Heart right ventricle (tissue), 16 donors: ENCODE results near the gene MAD1L1. TPM values are rescaled to one million over a fixed set of nuclear protein-coding genes. Genes with fewer than 3 reads are reported as not detected.
A peak's percentile ranks its signal among the peaks of the same experiment; 100 is the strongest.
"Not testable (repeated sequence)": the region's sequence is repeated elsewhere in the genome, so short reads cannot be mapped to it uniquely, and the experiment has no call there.

Experiments
- ATAC-seq, 8 donors: fragments of 200-7000 bp; cut with Tn5 transposase; one replicate each; pipeline ENCODE4 v1.9.1; 2020; ENCODE audit warnings: mild to moderate bottlenecking in 8 of 8, moderate library complexity in 8 of 8, moderate number of reproducible peaks in 1 of 8
- DNase-seq, 2 donors: peaks; one replicate each; pipeline ENCODE4 v3.0.0-alpha.2; 2020
- H3K27ac ChIP-seq, 10 donors: fragments of 200-600 bp; sonication (generic) in 2 of 10; one replicate each; pipeline versions ENCODE4 v1.5.0 to v1.8.0; 2020 to 2022; ENCODE audit warnings: mild to moderate bottlenecking in 3 of 10
- H3K27me3 ChIP-seq, 7 donors: fragments of 200-600 bp; one replicate each; pipeline ENCODE4 v1.8.0; 2021 to 2022; ENCODE audit warnings: mild to moderate bottlenecking in 2 of 7
- H3K36me3 ChIP-seq, 9 donors: fragments of 200-600 bp; sonication (generic) in 1 of 9; one replicate each; pipeline versions ENCODE4 v1.5.0 to v1.8.0; 2020 to 2022; ENCODE audit warnings: mild to moderate bottlenecking in 2 of 9
- H3K4me1 ChIP-seq, 9 donors: fragments of 200-600 bp; sonication (generic) in 1 of 9; one replicate each; pipeline versions ENCODE4 v1.5.0 to v1.8.0; 2020 to 2022; ENCODE audit warnings: mild to moderate bottlenecking in 4 of 9
- H3K4me3 ChIP-seq, 10 donors: fragments of 200-600 bp; sonication (generic) in 2 of 10; one replicate each; pipeline versions ENCODE4 v1.5.0 to v1.8.0; 2020 to 2022; ENCODE audit warnings: mild to moderate bottlenecking in 7 of 10, moderate library complexity in 2 of 10
- H3K9me3 ChIP-seq, 11 donors: fragments of 200-600 bp in 10 of 11; sonication (generic) in 2 of 11; one replicate each; pipeline versions ENCODE4 v1.5.0 to v1.8.0; 2013 to 2022; ENCODE audit warnings: mild to moderate bottlenecking in 2 of 11, control low read depth in 1 of 11, moderate library complexity in 1 of 11
- WGBS, 2 donors: extraction: QIAGEN DNeasy Blood & Tissue Kit; methylation state at CpG; one replicate each; pipeline ENCODE4 v1.1.7; 2013; ENCODE audit warnings: inconsistent platforms in 1 of 2; 5-methylcytosine and 5-hydroxymethylcytosine counted together
- intact Hi-C, 10 donors: fragments of 100-400 bp; cut with DNase I; formaldehyde crosslinking; loops; one replicate each; pipeline versions ENCODE4 v1.11.1 to v1.14.2; 2022
- polyA plus RNA-seq, 2 donors: library from polyadenylated mRNA; stranded (reverse); fragments of 200-250 nt; gene quantifications; one replicate each; pipeline ENCODE4 v1.2.3, GENCODE V29; 2013
- total RNA-seq, 10 donors: library from RNA; stranded (reverse); fragmentation: NEBNext Ultra II Directional in 3 of 10; extraction: Animal tissue kit (Norgen Biotek cat#: 25700) in 3 of 10; gene quantifications; one replicate each; pipeline versions ENCODE4 v1.2.1 to v1.2.4, GENCODE V29; 2021 to 2023
- TF ChIP-seq, protein P1 (sequence below), 9 donors: fragments of 200-600 bp; sonication (generic) in 2 of 9; IDR thresholded peaks; one replicate each; pipeline versions ENCODE4 v1.5.0 to v1.8.0; 2021 to 2022; ENCODE audit warnings: antibody characterized with exemption in 9 of 9, mild to moderate bottlenecking in 5 of 9, moderate library complexity in 1 of 9
- donor health status: Arrhythmogenic right ventricular cardiomyopathy.
- donor health status: ischemic (EF 13 %, LVEDD 7.1; RV severe dilation, severe dysfunction).
- donor health status: healthy with polysubstance abuse.
- donor health status: DM: no; HTN: yes; CAD: no.
- donor health status: DM: no; HTN: no; CAD: no.
- donor health status: ischemic (EF 25% LVEDD 6.9; RV normal size, moderate dysfunction).
- donor health status: ischemic (EF 25% LVEDD 5.7; RV mildly dilated, moderate dysfunction).
- donor health status: healthy.
- donor health status: DM: yes; HTN: yes; CAD: no.
- donor health status: Ischemic cardiomyopathy.
- donor health status: ischemic (EF 35%, LVEDD 5.7; RV mildly dilated, moderate dysfunction).
- donor health status: nonischemic (EF 11% LVEDD 7.7; RV severe dilation, severe dysfunction).
- donor health status: DM: yes; HTN: yes; CAD: no.
- donor health status: PGD.
- donor health status: ischemic (EF 29% LVEDD 5.4; RV normal size, mild dysfunction).
- donor health status: nonischemic (EF 23%, LVEDD 6.1; RV moderate dilation, normal function).

Gene MAD1L1
- total and polyA plus RNA-seq, 12 donors: 13.8 to 46.8 (median 20.2) TPM

DNA sequence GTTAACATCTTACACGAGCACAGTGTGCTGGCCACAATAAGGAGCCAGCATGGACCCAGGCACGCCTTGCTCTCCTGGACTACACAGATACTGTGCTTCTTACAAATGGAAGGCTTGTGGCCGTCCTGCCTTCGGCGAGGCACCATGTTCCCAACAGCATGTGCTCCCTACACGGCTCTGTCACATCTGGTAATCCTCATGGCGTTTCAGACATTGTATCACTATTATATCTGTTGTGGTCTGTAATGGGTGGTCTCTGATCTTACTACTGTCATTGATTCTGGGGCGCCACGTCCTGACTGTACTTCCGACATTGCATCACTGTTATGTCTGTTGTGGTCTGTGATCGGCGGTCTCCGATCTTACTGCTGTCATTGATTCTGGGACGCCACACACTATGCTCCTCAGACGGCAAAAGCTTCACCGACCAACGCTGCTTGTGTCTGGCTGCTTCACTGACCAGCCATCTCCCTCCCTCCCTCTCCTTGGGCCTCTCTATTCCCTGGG is 195.4 kb downstream of the MAD1L1 start:
- Histone ChIP-seq H3K9me3 (no peaks in the 10 kb centered on the region), H3K27ac (peak overlapping the region in 5 of 10 donors; percentile 10 to 69 (median 56)), H3K36me3 (peaks cover 0 to 2% (median 0%) of the 10 kb centered on the region in 9 donors), H3K4me3 (peak overlapping the region in 8 of 10 donors; percentile 11 to 47 (median 40)), H3K27me3 (no peaks in the 10 kb centered on the region), H3K4me1 (peaks cover 0 to 24% (median 17%) of the 10 kb centered on the region in 9 donors)
- TF ChIP-seq, protein P1, sequence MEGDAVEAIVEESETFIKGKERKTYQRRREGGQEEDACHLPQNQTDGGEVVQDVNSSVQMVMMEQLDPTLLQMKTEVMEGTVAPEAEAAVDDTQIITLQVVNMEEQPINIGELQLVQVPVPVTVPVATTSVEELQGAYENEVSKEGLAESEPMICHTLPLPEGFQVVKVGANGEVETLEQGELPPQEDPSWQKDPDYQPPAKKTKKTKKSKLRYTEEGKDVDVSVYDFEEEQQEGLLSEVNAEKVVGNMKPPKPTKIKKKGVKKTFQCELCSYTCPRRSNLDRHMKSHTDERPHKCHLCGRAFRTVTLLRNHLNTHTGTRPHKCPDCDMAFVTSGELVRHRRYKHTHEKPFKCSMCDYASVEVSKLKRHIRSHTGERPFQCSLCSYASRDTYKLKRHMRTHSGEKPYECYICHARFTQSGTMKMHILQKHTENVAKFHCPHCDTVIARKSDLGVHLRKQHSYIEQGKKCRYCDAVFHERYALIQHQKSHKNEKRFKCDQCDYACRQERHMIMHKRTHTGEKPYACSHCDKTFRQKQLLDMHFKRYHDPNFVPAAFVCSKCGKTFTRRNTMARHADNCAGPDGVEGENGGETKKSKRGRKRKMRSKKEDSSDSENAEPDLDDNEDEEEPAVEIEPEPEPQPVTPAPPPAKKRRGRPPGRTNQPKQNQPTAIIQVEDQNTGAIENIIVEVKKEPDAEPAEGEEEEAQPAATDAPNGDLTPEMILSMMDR (IDR thresholded peaks at IDR 0.05): no peak
- intact Hi-C loops: no loop called here
- ATAC-seq (peak in 7 of 8 donors; percentile 4 to 54 (median 28)), DNase-seq (no peak)
- WGBS, 2 donors: 59 to 67% methylated on average over 17 of the region's 17 CpGs

DNA sequence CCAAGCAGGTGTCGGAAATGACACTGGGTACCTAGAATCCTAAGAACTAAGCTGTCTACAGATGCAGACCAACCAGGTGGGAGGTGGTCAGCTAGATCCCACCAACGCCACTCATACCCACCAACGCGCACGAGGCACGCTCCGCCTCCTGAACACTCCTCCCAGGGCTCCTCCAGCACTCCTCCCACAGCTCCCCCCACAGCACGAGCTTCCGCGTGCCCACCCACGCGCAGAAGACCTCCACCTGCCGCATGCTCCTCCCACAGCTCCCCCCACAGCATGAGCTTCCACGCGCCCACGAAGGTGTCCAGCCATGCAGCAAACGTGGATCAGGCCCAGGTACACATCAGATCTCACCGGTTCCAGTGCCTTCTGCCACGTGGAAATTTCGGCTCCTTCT is 196.0 kb downstream of the MAD1L1 start:
- no peak for DNase-seq
- H3K36me3 ChIP-seq: no peaks in the 10 kb centered on the region
- ATAC-seq: no peak
- WGBS, 2 donors: 92 to 94% methylated on average over 20 of the region's 20 CpGs
- no peak overlapping the region for H3K27ac ChIP-seq
- no peaks in the 10 kb centered on the region for H3K27me3 ChIP-seq
- H3K4me3 ChIP-seq: no peak overlapping the region
- peaks cover 0 to 28% (median 18%) of the 10 kb centered on the region in 9 donors for H3K4me1 ChIP-seq
- H3K9me3 ChIP-seq: no peaks in the 10 kb centered on the region
- intact Hi-C loops: no loop called here
- TF ChIP-seq, protein P1 (IDR thresholded peaks at IDR 0.05): no peak

DNA sequence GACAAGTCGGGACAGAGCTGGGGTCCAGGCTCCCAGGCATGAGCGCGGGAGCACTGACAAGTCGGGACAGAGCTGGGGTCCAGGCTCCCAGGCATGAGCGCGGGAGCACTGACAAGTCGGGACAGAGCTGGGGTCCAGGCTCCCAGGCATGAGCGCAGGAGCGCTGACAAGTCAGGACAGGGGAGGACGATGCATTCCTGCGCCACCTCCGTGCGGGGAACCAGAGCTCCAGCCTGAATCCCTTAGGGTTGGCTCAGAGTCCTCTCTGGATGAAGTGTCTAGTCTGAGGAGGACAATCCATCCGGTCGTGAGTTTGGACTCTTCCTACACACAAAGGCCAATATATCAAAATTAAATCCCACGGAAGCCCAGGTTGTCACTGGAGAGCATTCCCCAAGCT is 196.5 kb downstream of the MAD1L1 start:
- peaks cover 0 to 33% (median 22%) of the 10 kb centered on the region in 9 donors for H3K4me1 ChIP-seq
- H3K4me3 ChIP-seq, H3K9me3 ChIP-seq, H3K27me3 ChIP-seq, intact Hi-C loops, ATAC-seq, DNase-seq, H3K27ac ChIP-seq, H3K36me3 ChIP-seq: not testable (repeated sequence)
- WGBS, 2 donors: 96 to 98% methylated on average over 11 to 12 of the region's 16 CpGs

DNA sequence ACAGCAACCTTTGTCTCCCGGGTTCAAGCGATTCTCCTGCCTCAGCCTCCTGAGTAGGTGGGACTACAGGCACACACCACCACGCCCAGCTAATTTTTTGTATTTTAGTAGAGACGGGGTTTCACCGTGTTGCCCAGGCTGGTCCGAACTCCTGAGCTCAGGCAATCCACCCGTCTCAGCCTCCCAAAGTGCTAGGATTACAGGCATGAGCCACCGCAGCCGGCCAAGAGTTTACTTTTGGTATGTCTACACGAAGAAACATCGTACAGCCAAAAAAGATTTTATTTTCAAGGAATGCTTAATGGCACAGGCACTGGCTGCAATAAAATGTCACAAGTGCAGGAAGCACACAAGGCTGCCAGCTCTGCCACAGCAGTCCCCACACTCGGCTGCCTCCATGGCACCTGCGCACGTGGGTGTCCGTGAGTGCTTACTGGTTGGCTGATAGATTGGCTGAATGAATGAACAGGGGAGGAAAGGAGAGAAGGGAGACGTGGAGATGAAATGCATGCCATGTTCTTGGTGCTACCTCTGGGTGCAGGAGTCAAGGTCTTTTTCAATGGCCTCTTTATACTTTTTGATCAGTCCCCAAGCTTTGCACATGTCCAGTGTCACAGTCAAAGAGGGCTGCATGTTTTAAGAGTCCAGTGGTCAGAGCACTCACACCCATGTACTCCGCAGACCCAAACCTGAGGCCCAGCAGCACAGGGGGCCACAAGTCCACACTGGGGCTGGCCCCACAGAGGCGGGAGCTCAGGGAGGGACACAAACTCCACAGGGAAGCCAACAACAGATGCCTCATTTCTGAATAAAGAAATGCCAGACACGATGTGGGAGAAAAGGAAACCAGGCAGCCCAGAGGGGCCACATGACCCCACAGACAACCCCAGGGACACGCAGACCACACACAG is 198.2 kb downstream of the MAD1L1 start:
- H3K36me3 ChIP-seq: no peaks in the 10 kb centered on the region
- intact Hi-C loops: no loop called here
- DNase-seq: no peak

More for the DNA sequence above, 198.2 kb downstream of the MAD1L1 start:
- no peak for ATAC-seq
- H3K4me1 ChIP-seq: peaks cover 0 to 39% (median 26%) of the 10 kb centered on the region in 9 donors
- no peak overlapping the region for H3K27ac ChIP-seq
- H3K27me3 ChIP-seq: no peaks in the 10 kb centered on the region
- TF ChIP-seq, protein P1 (IDR thresholded peaks at IDR 0.05): no peak
- H3K4me3 ChIP-seq: no peak overlapping the region
- 95 to 96% methylated on average over 20 of the region's 20 CpGs for WGBS, 2 donors
- peaks cover 0 to under 1% (median 0%) of the 10 kb centered on the region in 11 donors for H3K9me3 ChIP-seq
